ENCODE measurements around the gene PDZK1IP1. TPM values are rescaled to one million over a fixed set of nuclear protein-coding genes. Genes with fewer than 3 reads are reported as not detected.
A peak's percentile ranks its signal among the peaks of the same experiment; 100 is the strongest.

PDZK1IP1 gene
- total and polyA plus RNA-seq, 2 of the 13 experiments (the other 11 are each of a cell fraction or from before 2014, with no cell fraction given), result 0.24 to 1.6 TPM

DNA sequence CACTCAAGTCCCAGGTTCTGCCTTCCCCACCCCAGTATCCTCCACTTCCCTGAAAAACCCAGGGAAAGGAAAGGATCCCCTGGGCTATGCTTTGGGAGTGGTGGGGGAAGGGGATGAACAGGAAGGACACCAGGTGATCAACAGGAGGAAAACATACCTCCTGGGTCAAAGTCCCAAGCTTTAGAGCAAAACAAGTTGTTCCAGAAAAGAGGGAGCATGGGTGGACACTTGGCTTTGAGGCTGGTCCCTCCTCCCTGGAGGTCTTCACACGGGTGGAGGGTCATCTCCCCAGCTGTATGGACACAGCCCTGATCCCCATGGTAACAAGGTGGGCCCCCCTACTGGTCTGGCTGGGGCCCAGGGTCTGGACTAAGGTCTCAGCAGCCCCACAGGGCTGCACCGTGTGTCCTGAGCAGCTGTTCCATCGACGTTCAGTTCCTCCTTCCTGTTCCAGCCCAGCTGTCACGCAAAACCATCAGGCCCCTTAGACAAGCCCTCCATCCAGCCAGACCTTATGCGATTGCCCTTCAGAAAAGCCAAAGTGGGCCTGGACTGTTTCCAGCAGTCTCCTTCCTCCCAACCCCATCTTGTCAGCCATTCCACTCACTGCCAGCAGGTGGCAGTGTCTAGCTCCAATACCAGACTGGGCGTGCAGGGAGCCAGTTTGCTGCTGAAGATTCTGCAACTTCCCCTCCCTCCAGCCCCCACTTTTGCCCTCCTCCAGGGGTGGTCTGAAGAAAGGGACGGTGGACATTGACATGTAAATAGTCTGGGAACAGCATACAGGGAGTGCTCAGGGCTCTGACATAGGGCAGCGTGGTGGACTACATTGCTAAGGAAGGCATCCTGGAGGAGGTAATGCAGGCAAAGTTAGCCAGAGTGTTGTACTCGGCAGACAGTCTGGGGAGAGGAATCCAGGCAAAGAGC is 2.9 kb upstream of the PDZK1IP1 start (continued):
- TF ChIP-seq SNAPC4 (CRISPR knock-in tag; IDR thresholded peaks at IDR 0.05), result no peak
- peak; percentile 54; the same call in 1 of the 2 replicates for TF ChIP-seq KDM4B (CRISPR knock-in tag; IDR thresholded peaks at IDR 0.05)
- peak; percentile 31; the same call in 1 of the 2 replicates for TF ChIP-seq HOXD1 (CRISPR knock-in tag; IDR thresholded peaks at IDR 0.05)
- no peak for TF ChIP-seq ZNF513 (CRISPR knock-in tag; conservative IDR thresholded peaks at IDR 0.05)
- TF ChIP-seq, protein P1, sequence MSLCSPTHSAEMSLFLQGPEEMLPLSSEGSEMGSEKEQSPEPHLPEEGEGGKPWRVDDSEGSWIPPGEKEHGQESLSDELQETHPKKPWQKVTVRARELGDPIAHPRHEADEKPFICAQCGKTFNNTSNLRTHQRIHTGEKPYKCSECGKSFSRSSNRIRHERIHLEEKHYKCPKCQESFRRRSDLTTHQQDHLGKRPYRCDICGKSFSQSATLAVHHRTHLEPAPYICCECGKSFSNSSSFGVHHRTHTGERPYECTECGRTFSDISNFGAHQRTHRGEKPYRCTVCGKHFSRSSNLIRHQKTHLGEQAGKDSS (CRISPR knock-in tag; IDR thresholded peaks at IDR 0.05; ENCODE audit: borderline replicate concordance, low read depth), result 0 out of 2 replicates have a peak, but pooled peaks have one; percentile 33
- TF ChIP-seq ZNF879 (CRISPR knock-in tag; IDR thresholded peaks at IDR 0.05), result no peak
- TF ChIP-seq MLX (CRISPR knock-in tag; IDR thresholded peaks at IDR 0.05), result peak; percentile 77; the same call in 1 of the 2 replicates
- no peak for TF ChIP-seq JUND (CRISPR knock-in tag; IDR thresholded peaks at IDR 0.05)
- peak; percentile 43; the same call in 1 of the 2 replicates for TF ChIP-seq HOXA3 (CRISPR knock-in tag; IDR thresholded peaks at IDR 0.05)
- TF ChIP-seq KMT2B (CRISPR knock-in tag; IDR thresholded peaks at IDR 0.05), result 0 out of 2 replicates have a peak, but pooled peaks have one; percentile 2
- no peak for TF ChIP-seq PBX2 (CRISPR knock-in tag; IDR thresholded peaks at IDR 0.05)
- 0 out of 2 replicates have a peak, but pooled peaks have one; percentile 15 for TF ChIP-seq CREM (IDR thresholded peaks at IDR 0.05)
- no peak for TF ChIP-seq CREM (CRISPR knock-in tag; IDR thresholded peaks at IDR 0.05)
- no peak for TF ChIP-seq SAFB2 (CRISPR knock-in tag; IDR thresholded peaks at IDR 0.05; ENCODE audit: borderline replicate concordance, low read depth)
- TF ChIP-seq ZNF878 (CRISPR knock-in tag; IDR thresholded peaks at IDR 0.05), result no peak
- no peak for TF ChIP-seq ZBTB3 (CRISPR knock-in tag; IDR thresholded peaks at IDR 0.05; ENCODE audit: borderline replicate concordance, low read depth)
- no peak for TF ChIP-seq SMAD9 (CRISPR knock-in tag; IDR thresholded peaks at IDR 0.05)
- no peak; the same call in 1 of the 2 replicates for TF ChIP-seq ZNF619 (CRISPR knock-in tag; IDR thresholded peaks at IDR 0.05)
- TF ChIP-seq ZBTB1 (CRISPR knock-in tag; IDR thresholded peaks at IDR 0.05; ENCODE audit: borderline replicate concordance), result no peak

Data from HepG2 (cell line).